GM13976 (cell line): ENCODE results near the gene CELF2.

Experiments
- DNase-seq: peaks from one replicate; pipeline ENCODE4 v3.0.0; 2012; ENCODE audit warnings: low spot score
- CTCF ChIP-seq: IDR thresholded peaks from 2 replicates; pipeline ENCODE4 v1.5.1; 2012; ENCODE audit warnings: borderline replicate concordance, mild to moderate bottlenecking; ENCODE audit not compliant: insufficient read depth; ENCODE audit errors: extremely low read depth, missing control alignments, control extremely low read depth
- in situ Hi-C: fragments of 300-500 bp; cut with MboI; formaldehyde crosslinking; loops from one replicate; pipeline ENCODE4 v1.12.0; 2022; ENCODE audit warnings: low sequenced_read_pairs, mixed read lengths, inconsistent platforms; ENCODE audit not compliant: unreplicated experiment

CELF2 gene

GRCh38 chr10:11019724-11020547 lies 2.3 kb downstream of the CELF2 start:
- no peak for DNase-seq
- TF ChIP-seq CTCF: no peak
- in situ Hi-C loops: no loop called here

- TF ChIP-seq CTCF: no peak
- in situ Hi-C loops: no loop called here
- DNase-seq: no peak
These were observed 2.9 kb downstream of the CELF2 start for GRCh38 chr10:11020548-11020942.

- in situ Hi-C loops: no loop called here
- no peak for TF ChIP-seq CTCF
- DNase-seq: no peak
These were observed 4.5 kb downstream of the CELF2 start for GRCh38 chr10:11022213-11022612.

- DNase-seq: no peak
- in situ Hi-C loops: no loop called here
- no peak for TF ChIP-seq CTCF
These were observed 5.6 kb downstream of the CELF2 start for GRCh38 chr10:11023009-11023953.

- no peak for DNase-seq
- in situ Hi-C loops: no loop called here
- no peak for TF ChIP-seq CTCF
These were observed 6.9 kb downstream of the CELF2 start for GRCh38 chr10:11024596-11024995.

GRCh38 chr10:11025978-11026377 lies 8.3 kb downstream of the CELF2 start:
- in situ Hi-C loops: no loop called here
- DNase-seq: no peak
- TF ChIP-seq CTCF: no peak
